ENCODE data around the gene SEC14L6. TPM values are rescaled to one million over a fixed set of nuclear protein-coding genes. Genes with fewer than 3 reads are reported as not detected.

The SEC14L6 gene
- not detected in 2 replicates for total RNA-seq

DNA sequence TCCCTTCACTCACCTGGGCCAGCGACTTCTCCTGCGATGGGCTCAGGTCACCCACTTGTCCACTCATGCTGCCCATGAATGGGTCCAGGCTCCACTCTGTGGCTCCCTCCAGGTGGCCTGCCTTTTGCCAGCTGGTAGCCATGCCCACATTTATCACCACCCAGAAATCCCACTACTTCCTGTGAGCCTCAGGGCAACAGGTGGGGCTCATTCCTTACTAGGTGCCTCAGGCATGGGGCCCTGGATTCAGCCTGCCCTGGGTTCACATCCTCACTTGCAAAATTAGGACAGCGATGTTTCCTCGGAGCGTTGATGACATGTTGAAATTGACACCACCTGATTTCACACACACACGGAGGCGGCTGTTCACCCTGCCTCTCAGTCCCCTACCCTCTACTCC is at the start of gene SEC14L6:
Gene SEC14L6 (minus strand): TSS at position 126 of the 400 bp plus-strand sequence. CDS start 59 bp downstream, at position 67.
- intact Hi-C loops (cut with micrococcal nuclease): no loop called here

DNA sequence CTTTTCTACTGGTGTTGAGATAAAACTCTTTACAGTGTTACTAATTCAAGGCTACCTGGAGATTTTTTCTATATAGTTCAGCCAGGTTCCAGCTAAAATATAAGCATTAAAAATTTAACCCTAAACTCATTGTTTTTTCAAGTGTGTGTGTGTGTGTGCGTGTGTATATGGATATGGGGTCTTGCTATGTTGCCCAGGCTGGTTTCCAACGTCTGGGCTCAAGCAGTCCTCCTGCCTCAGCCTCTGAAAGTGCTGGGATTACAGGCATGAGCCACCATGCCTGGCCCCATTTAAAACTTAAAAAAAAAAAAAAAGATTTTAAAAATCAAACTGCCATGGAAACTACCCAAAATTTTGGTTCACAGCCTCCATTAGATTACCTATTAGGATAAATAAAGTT is 49.7 kb upstream of the SEC14L6 start:
- intact Hi-C loops (cut with micrococcal nuclease): no loop called here

DNA sequence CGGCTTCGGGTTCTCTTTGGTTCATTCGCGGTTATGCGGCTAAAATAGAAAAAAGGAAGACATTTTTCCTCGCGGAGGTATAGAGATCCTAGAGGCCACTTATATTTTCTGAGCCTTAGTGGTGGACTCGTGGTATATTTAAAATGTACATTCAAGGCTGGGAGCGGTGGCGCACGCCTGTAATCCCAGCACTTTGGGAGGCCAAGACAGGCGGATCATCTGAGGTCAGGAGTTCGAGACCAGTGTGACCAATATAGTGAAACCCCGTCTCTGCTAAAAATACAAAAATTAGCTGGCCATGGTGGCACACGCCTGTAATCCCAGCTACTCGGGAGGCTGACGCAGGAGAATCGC is 45.8 kb upstream of the SEC14L6 start:
- intact Hi-C loops (cut with micrococcal nuclease): loop anchor here (1.0 kb wide), 6 partner anchors 17 to 825 kb away; partner anchors contain the start of genes DUSP18, SF3A1, SLC35E4 and UQCR10

DNA sequence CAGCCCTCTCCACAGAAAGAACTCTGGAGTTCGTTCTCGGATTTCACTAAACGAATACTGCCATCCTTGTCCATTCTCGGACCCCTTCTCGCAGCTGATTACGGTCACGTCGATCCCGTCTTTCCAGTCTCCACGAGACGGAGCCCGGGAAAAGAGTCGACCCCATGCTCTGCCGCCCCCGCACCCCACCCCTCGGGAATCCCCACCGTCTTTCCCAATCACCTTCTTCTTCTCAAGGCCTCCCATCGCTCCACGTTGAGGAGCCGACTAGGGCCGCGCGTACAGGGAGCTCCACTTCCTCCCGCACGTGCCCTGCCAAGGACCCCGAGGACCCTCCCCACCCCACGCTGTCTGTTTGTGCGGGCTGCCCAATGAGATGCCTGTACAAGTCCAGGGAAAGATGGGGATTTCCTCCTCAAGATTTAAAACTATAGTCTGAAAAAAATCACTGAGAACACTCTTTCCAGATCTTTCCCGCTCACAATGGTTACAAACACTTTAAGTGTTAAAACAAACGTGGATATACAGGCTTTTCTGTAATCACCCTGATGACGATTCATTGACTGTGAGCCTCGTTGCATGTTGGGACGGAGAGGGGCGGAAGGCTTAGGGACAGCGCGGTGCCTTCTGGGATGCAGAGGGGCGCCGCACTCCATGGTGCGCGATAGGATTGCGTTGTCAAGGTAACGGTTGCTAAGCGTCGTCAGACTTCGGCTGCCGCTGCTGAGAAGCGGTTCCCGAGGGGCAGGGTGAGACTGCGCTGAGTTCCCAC is 45.2 kb upstream of the SEC14L6 start, which contains the start of gene PES1:
Gene PES1 (minus strand): TSS at position 323 of the 772 bp plus-strand sequence. CDS start 77 bp downstream, at position 246.
- intact Hi-C loops (cut with micrococcal nuclease): loop anchor here (1.0 kb wide), 8 partner anchors 14 to 824 kb away; partner anchors contain the start of genes DUSP18, SF3A1, SLC35E4 and UQCR10

DNA sequence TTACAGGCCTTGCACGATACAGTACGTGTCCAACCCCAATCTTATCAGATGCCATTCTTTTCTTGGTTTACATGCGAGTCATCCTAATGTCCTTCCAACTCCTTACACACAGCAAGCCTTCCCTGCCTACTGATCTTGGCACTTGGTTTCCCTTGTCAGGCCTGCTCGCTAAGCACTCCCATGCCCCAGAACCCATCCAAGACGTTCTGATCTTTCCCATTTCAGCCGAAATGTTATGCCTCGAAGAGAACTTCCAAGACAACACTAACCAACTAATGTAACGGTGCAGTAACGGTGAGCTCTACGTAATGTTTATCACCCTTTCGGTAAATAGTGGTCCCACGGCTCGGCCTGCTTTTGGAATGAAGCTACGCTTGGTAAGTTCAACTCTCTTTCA is 44.6 kb upstream of the SEC14L6 start:
- intact Hi-C loops (cut with micrococcal nuclease): loop anchor here (1.0 kb wide), 2 partner anchors 14 to 493 kb away; no protein-coding TSS in a partner anchor

DNA sequence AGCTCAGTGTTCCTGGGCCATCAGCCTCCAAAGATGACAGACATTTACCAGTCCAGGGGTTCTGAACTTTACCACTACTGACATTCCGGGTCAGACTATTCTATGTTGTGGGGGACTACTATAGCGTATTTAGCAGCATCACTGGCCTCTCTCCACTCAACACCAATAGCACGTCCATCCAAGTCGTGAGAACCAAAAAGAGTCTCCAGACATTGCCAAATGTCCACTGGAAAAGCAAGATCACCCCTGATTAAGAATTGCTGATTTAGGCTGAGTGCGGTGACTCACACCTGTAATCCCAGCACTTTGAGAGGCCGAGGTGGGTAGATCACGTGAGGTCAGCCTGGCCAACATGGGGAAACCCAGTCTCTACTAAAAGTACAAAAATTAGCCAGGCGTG is 39.9 kb upstream of the SEC14L6 start:
- intact Hi-C loops (cut with micrococcal nuclease): no loop called here

DNA sequence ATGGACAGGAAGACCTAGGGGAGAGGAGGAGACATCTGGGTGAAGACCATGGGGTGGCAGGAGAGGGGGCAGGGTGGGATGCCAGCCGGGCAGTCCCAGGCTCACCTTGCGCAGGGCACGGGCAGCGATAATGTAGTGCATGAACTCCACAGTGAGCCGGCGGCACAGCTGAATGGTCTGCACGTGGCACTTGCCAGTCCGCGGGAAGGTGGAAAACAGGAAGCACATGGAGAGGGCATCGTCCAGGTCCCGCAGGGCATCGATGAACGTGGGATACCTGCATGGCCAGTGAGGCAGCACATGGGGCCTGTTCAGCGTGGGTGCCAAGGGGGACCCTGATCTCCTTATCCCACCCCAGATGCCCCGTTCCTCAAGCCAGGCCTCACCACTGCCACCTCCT is 37.9 kb upstream of the SEC14L6 start:
- intact Hi-C loops (cut with micrococcal nuclease): no loop called here

DNA sequence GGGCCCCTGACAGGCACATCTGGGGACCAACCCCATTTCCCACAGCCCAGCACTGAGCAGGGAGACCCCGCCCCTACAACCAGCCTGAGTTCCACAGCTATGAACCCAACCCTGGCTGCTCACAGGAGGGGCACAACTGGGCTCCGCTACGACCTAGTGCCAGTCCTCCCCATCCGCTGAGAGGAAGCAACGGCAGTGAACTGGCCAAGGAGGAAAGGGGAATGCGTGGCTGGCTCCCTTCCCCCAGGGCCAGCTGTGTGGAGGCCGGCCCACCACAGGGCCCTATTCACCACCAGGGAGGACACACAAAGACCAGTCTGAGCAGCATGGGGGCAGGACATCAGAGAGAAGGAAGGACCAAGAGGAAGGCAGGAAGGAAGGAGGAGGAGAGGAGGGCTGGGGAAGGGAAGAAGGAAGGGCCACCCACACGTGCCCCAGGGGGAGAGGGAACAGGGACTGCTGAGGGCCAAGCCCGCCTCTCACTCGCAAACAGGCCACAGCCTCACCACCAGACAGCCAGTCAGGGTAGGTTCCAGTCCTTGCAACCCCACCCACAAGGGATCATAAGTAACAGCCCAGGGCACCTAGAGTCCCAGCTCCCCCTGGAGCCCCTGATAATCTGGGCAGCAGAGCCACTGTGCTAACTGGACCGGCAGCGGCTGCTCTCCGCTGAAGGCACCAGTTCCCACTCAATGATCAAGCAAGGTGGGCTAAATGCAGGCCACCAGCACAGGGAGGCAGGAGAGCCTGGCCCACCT is 36.4 kb upstream of the SEC14L6 start:
- intact Hi-C loops (cut with micrococcal nuclease): no loop called here

DNA sequence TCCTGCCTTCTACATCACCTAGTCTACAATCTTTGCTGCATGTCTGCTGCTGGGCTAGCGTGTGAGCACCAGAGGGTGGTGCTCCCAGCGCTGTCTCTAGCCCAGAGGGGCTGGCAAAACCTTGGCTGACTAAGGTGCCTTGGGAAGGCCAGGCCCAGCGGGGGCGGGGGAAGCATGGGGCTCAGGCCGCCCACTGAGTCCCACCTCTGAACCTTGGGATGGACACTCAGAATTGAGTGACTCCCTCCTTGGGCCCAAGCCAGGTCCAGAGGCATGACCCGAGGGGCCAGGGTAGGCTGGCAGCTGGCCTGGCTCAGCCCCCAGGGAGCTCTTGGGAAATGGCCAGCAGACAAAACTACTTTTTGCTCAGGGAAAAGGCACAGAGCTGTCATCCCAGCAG is 35.5 kb upstream of the SEC14L6 start:
- intact Hi-C loops (cut with micrococcal nuclease): no loop called here

DNA sequence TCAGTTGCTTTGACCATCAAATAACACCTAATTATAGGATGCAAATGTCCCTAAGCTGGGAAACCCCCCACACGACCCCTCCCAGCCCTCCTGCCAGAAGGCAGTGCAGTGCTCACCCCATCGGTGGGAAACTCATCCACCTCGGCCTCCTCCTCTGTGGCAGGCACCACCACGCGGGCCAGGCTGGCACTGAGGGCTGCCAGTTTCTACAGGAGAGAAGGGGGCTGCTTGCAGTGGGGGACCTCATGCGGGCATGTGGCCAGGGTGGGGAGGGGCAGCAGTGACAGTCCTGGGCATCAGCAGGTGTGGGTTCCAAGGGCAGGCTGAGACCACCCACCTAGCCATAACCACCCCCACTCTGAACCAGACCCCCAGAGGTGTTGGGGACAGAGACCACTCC is 34.4 kb upstream of the SEC14L6 start:
- intact Hi-C loops (cut with micrococcal nuclease): no loop called here

DNA sequence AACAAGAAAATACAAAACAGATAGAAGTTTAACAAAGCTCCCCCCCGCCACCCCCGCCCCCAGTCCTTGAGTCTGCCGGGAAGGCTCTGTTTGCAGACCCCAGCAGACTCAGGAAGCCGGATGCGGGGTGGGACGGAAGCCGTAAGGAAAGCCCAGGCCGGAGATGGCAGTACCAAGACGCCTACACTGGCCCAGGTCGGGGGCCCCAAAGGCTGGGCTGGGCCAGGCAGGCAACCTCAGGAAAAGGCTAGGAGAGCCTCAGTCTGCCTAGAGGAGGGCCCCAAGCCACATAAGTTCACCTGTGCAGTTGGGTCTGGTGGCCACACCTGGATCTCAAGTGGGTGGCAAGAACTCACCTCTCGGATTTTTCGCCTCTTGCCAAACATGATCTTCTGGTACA is 31.9 kb upstream of the SEC14L6 start:
- intact Hi-C loops (cut with micrococcal nuclease): no loop called here

DNA sequence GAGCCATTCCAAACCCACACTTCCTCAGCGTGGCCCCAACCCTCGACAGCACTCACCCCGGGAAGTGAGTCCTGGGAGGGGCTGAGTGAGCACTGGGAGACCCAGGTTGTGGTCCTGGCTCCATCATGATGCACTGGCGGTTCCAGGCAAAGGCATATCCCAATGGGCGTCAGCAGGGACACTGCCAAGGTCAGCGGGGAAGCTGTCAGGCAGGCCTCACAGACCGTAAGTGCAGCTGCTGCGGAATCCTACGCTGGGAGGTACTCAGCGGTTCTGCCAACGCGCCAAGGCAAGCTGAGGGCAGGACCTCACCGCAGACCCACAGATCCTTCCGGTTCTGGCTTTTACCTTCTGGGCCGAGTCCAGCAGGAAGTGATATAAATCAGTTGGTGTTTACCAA is 29.3 kb upstream of the SEC14L6 start:
- intact Hi-C loops (cut with micrococcal nuclease): no loop called here

DNA sequence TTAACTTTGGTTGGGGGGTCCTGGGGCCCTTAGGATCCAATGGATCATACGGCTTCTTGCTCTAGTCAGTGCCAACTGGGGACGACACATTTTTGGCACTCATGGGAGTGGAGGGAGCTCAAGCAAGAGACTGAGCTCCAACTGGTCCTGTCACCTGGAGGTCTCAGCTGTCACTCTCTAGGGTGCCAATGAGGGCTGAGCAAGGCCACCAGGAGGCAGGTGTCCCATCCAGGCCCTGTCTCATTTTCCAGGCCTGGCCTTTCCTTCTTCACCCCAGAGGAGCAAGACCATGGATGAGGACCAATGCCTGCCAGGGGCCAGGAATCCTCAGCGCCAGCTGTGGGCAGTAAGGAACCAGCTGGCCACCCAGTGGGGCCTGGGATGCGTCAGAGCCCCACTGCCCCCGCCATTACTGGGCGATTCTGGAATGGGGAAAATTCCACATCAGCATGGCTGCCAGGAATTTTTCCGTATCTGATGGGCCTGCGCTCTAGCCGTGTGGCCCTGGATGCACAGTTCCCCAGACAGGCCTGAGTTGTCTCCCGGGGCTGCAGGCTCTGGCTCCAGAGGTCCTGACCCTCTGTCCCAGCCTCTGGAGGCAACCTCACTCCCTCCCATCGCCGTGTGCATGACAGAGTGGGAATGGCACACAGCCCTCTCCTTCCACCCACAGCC is 28.6 kb upstream of the SEC14L6 start:
- intact Hi-C loops (cut with micrococcal nuclease): no loop called here

DNA sequence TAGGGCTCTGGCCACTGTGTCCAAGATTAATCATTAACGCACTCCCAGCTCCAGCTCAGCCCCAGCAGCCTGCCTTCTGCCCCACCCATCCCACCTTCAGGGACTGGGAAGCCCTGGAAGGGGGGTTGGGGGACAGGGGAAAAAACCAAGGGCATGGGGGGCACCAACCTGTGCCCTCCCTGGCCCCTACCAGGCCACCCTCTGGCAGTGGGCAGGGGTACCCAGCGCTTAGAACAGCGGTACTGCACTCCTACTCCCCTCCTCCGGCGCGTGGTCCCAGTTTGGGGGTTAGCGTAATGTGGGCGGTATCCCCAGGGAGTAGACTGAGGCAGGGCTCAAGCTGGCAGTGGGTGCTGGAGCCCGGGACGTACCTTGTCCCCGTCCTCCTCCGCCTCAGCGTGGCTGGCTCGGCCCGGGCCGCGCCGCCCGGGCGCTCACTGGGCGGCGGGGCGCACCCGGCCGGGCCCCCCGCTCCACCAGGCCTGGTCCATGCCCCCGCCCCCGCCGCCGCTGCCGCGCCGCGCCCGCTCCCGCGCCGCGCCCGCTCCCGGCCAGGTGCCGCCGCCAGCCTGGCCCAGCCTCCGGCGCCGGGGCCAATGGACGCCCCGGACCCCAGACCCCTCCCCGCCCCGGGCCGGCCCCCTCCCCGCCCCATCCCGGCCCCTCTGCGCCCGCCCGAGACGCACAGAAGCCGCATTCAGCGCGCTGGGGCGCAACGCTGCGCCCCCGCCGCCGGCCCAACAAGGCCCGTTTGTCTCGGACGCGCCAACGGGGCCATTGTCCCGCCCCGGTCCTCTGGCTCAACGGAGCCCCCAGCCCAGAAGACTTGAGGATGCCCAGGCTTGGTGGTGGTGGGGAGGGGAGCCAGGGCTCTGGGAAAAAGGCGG is 27.8 kb upstream of the SEC14L6 start, which contains the start of gene GAL3ST1:
Gene GAL3ST1 (minus strand): TSS at position 571 of the 887 bp plus-strand sequence. CDS start 17,273 bp downstream, outside the sequence.
- intact Hi-C loops (cut with micrococcal nuclease): no loop called here

DNA sequence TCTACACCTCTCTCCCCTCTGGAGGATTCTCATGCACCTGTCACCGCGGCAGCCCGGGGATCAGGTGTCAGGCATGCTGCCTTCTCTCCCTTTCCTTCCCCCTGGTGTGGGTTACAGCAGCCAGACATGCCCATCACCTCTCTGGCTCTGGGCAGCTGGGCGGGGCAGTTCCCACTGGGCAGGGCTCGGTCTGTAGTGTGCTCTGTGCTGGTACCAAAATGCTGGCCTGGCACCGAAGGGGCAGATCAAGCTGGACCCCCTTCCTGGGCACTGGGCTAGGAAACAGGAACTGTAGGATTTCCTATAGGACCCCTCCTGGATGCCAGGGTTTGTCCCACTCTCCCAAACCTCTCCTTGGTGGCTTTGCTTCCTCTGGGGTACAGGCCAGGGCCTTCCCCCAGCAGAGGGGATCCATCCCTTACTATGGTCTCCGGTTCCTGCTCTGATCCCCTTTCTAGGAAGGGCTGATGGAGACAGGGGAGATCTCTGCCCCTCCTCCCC is 27.1 kb upstream of the SEC14L6 start:
- intact Hi-C loops (cut with micrococcal nuclease): no loop called here

DNA sequence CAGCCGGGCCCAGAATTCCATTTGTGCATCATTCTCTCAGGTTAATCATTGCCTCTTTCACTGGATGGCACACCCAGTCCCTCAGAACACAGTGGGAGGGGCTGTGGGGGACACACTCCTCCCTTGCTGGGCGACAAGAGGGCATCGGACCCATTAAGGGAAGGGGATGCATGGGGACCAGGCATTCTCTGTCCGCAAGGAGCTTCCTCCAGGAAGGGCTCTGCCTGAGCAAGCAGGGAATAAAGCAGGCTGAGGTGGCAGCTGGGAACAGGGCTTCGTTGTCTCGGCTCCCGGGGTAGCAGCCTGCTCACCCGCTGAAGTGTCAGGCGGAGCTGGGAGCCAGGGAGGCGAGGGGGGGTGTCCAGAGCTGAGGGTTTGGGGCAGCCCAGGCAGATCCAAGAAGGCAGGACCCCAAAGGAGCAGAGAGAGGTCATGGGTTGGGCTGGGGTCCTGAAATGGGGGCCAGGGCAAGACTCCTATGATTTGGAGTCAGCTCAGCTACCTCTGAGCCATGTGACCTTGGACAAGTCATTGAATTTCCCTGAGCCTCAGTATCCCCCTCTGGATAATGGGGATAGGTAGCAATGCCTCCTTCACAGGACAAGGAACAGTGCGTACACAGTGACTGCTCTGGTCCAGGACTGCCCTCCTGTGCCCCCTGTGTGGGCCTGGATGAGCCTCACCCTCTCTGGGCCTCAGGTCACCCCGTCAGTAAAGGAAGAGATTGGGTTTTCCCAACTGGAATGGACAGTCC is 26.5 kb upstream of the SEC14L6 start:
- intact Hi-C loops (cut with micrococcal nuclease): no loop called here

DNA sequence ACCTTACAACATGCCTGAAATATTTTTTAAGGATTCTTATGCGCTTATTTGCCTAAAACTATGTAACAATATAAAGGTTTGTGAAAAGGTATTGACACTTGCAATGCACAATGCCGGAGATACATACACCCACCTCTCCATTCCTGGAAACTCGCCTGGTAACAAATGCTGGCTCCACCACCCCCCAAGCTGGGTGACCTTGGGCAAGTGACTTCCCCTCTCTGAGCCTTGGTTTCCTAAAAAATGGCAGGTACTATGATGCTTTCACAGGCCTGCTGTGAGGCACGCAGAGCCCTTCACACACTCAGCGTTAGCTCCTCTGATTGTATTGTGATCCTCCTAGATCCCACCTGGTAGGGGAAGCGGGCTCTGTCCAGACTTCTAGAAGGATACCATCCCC is 25.7 kb upstream of the SEC14L6 start:
- intact Hi-C loops (cut with micrococcal nuclease): no loop called here

DNA sequence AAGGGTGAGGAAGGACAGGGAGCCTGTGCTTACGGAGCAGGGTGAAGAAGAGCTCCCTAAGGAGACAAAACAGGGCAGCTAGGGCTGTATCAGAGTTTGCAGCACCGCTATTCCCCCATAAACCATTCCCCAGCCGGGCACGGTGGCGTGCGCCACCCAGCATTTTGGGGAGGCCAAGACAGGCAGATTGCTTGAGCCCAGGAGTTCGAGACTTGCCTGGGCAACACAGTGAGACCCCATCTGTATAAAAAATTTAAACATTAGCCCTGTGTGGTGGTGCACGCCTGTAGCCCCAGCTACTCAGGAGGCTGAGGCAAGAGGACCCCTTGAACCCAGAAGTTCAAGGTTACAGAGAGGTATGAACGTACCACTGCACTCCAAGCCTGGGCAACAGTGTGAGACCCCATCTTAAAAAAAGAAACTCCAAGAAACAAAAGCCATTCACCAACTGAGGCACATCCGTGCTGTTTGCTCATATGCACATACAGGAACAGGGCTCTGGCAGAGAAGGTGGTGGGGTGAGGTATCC is 23.2 kb upstream of the SEC14L6 start:
- intact Hi-C loops (cut with micrococcal nuclease): no loop called here

DNA sequence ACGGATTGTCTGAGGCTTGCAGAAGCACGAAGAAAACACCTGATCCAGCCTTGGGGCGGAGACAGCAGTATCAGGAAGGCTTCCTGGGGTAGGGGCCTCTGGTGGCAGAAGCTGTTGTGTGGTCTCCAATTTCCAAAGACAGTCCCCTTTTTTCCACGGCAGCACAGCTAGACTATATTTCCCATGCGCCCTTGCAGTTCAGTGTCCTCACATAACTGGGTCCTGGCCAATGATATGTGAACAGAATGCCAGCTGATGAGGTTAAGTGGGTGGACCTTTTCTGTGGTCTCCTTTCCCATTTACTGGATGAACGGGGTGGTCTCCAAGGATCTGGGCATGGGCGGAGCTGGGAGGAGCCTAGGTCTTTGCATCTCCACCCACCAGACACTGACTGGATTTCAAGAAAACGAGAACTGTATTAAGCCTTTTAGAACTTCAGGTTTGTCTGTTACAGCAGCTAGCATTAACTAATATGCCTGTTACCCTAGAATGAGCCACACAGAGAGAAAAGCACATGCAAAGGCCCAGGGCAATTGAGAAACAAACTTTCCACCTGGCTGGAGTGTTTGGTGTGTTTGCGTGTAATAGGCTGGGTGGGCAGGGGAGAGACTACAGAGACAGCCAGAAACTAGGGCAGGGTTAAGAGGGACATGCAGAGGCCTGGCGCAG is 21.7 kb upstream of the SEC14L6 start:
- intact Hi-C loops (cut with micrococcal nuclease): no loop called here
